RKO (cell line): ENCODE measurements around the gene SNX9.
"Not testable (repeated sequence)": the region's sequence is repeated elsewhere in the genome, so short reads cannot be mapped to it uniquely, and the experiment has no call there.

Experiments used
- DNase-seq: peaks from one replicate; pipeline ENCODE4 v3.0.0-alpha.2; 2016; ENCODE audit warnings: low spot score

The SNX9 gene

DNA sequence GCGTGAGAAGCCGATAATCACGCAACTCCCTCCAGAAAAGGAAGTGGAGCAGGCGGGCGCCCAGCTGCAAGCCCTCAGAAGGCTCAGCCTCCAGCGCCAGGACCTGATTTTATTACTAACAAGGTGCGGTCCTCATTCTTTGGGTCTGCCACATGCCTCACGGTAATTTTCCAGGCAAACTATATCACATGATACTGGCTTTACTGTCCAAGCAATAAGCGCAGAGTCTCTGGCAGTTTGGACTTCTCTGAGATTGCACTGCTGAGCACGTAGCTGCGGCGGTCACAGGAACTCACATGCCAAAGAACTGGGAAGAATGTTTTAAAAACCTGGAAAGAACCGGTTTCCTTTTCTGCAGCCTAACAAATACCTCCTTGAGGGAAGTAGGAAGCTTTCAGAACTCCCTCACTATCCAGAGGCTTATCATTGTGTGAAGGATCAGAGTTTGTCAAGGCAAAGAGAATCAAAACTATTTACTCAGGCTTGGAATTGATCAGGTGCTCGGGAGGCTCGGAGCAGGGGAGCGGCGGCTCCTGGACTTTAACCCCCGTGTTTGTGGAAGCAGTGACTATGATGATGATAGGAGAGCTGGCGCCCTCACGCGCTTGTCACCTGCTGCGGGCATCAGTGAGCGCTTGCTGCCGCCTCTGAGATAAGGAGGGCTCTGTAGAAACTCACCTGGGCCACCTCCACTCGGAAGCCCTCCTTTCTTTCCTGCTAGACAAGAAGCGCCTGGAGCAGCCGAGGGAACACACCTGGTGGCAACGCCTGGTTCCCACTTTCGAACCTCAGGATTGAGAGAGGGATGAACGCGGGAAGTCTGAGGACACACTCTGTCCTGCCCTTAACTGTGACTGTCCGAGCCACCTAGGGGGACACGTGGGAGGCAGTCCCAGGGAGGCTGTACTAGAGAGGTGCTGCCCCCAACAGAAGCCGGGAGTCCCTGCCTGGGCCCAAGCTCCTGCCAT lies 131.4 kb downstream of the SNX9 start:
- DNase-seq = no peak

DNA sequence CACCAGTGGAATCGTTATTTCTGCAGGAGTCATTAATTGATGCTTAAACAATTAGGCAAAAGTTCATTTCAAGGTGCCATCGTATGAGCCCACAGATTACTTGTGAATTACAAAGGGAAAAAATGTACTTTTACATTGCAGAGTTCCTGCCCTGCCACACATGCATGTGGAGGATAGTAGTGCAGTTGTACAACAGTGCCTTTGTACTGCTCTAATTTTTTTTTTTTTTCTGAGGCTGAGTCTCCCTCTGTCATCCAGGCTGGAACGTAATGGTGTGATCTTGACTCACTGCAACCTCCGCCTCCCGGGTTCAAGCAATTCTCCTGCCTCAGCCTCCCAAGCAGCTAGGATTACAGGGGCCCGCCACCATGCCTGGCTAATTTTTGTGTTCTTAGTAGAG lies 132.6 kb downstream of the SNX9 start:
- DNase-seq = no peak

DNA sequence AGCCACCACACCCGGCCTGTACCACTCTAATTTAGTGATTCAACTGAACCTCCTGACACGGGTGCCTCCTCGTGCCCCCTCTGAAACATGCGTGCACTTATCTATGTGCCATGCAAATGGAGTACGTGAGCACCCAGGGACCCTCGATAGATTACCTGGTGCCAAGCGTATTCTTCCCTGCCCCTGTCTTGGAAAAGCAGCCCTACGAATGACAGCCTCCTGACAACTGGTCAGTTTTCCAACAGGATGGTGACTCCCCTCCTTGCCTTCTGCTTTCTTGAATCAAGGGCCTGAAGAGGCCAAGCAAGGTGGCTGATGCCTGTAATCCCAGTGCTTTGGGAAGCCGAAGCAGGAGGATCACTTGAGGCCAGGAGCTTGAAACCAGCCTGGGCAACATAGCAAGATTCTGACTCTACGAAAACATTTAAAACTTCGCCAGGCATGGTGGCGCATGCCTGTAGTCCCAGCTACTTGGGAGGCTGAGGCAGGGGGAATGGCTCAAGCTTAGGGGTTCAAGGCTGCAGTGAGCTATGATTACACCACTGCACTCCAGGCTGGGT lies 133.2 kb downstream of the SNX9 start:
- DNase-seq = no peak

DNA sequence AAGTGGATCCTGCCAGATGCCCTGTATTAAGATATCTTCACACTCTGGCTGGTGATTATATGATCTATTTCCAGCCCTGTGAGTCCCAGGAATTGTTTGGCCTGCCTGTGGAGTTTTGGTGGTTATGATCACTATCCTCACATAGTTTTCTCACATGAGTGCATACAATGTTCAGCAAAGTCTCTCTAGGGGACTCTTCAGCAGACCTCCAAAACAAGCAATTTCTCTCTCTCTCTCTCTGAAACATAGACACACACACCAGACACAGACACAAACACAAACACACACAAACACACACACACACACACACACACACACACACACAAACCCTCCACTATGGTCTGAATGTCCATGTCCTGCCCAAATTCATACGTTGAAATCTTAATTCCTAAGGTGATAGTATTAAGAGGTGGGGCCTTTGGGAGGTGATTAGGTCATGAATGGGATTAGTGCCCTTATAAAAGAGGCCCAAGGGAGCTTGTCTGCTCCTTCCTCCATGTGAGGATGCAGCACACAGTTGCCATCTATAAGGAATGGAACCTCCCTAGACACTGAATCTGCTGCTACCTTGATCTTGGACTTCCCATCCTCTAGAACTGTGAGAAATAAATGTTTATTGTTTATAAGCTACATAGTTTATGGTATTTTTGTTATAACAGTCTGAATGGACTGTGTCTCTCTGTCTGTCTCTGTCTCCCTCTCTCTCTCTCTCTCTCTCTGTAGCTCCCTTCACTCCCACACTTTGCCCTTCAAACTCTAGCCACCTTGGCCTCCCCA lies 136.6 kb downstream of the SNX9 start:
- DNase-seq = no peak

DNA sequence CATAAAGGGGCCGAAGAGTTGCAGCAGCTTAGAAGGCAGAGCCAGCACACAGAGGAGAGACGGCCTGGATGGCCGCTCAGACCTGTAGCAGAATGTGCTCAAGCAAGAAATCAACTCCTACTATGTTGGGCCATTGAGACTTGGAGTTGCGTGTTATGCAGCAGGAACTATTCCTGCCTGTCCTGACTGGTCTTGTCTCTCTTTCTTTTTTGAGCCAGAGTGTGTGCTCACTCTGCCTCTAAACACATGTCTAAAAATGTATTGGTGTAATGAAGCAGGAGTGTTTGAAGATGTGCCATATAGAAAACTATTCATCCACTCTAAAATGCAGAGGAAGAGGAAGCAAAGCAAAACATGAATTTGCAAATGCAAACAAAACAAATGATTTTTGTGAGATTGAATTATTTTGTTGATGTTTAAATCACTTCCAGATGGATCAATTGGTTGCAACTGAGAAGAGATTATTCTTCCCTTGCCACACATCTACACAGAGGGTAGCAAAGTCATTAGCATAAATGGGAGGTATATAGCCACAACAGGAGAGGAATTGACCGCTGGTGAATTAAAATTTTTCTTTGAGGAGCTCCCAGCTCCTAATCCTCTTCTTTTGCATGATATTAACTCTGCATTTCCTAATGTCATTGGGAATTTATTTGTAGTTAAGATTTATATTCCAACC lies 138.2 kb downstream of the SNX9 start:
- no peak for DNase-seq

DNA sequence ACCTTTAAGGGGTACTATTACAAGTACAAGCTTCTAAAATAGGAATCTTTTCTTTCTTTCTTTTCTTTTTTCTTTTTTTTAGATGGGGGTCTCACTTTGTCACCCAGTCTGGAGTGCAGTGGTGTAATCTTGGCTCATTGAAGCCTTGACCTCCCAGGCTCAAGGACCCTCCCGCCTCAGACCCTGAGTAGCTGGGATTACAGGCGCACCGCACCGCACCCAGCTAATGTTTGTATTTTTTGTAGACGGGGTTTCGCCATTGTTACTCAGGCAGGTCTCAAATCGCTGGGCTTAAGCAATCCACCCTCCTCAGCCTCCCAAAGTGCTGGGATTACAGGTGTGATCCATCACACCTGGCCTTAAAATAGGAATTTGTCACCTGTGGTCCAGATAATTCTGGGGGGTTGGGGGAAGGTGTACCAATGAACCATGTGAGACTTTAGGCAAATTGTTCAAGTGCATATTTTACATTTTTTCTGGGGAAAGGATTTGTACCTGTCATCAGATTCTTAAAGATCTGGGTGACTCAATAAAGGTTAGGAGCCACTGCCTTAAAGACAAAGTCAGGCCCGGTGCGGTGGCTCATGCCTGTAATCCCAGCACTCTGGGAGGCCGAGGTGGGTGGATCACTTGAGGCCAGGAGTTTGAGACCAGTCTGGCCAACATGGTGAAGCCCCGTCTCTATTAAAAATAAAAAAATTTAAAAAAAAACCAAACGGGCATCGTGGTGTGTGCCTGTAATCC lies 139.0 kb downstream of the SNX9 start:
- no peak for DNase-seq

DNA sequence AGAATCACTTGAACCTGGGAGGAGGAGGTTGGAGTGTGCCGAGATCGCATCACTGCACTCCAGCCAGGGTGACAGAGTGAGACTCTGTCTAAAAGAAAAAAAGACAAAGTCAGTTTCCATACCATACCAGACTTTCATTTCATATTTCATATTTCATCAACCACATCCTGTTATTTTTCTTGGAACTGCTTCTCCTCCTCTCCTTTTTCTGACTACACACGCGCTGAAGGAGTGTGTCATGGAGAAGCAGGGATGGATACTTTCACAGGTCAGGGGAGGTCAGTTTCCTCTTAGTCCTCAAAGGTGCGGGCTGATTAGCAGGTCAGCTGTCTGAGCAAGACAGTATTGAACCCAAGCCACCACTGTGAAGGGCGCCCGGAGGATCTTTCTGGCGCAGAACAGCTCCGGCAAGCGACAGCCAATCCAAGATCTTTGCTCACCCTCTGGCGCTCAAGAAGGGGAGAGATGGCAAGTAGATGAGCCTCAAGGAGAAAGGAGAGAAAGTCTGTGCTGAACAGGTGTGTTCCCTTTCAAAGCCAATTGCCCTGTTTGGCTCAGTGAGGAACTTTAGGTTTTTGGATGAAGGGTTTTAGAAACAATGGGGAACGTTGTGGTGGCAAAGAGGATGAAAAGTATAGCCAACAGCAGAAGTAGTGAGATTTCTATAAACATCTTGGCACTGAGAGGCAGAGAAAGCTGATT lies 139.7 kb downstream of the SNX9 start:
- DNase-seq = no peak

DNA sequence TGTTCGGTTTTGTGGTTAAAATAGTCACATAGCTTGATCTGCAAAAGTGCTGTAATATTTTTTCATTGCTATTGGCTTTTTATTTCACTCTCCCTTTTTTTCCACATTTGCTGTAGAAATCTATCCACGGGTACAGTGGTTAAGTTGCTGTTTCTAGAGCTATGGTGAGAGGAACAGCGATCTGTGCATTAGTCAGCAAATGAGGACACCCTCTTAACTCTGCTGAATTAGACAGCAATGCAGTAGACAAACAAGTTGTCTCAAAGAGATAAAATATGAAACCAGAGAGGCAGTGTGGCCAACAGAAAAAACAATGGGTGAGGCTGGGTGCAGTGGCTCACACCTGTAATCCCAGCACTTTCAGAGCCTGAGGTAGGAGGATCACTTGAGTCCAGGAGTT lies 141.1 kb downstream of the SNX9 start:
- DNase-seq = no peak

DNA sequence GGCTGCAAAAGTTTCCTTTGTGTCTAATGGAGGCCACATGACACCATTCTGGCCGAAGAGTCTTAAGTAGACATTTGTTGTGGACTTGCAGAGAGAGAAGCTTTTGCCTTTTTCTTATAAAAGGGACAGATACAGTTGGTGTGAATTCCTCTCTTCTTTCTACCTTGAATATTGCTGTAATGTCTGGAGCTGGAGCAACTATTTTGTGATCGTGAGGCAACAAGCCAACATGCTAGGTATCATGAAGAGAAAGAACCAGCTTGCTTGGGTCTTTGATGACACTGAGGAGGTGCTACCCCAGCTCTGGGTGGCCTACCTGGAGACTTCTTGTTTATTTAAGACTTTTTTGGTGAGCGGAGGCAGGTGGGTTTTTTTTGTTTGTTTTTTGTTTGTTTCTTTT lies 142.3 kb downstream of the SNX9 start:
- no peak for DNase-seq

DNA sequence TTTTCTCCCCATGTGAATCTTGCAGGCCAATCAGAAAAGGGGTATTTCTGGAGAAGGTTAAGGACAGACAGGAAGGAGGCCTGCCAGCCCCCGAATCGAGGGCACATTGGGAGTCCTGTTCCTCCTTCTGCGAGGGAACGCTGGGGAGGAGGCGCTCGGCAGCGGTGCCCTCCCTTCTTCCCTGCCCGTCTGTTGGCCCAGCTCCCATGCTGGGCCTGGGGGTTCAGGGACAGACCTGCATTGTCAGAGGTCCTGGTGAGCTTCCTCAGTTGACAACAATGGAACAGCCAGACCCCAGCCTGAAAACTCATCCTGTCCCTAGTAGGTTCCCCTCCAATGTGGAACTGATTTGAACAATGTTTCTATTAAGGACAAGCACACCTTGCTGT lies 143.5 kb downstream of the SNX9 start:
- DNase-seq = no peak

DNA sequence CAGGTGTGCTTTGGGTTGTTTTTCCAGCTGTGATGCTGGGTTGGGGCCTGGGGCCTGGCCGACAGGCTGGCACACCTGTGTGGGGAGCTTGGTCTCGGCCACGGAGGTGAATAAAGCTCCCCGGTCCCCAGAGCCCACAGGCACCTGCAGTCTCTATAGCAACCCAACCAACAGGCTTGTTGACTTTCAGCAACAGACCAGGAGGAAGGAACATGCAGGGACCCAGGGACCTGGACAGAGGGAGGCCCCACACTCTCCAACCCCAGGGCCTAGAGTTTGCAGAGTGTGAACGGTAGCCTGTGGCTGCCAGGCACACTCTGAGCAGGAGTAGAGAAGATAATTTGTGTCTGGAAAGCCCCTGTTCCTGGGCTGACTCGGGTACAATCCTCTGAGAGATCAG lies 144.0 kb downstream of the SNX9 start:
- DNase-seq = no peak

DNA sequence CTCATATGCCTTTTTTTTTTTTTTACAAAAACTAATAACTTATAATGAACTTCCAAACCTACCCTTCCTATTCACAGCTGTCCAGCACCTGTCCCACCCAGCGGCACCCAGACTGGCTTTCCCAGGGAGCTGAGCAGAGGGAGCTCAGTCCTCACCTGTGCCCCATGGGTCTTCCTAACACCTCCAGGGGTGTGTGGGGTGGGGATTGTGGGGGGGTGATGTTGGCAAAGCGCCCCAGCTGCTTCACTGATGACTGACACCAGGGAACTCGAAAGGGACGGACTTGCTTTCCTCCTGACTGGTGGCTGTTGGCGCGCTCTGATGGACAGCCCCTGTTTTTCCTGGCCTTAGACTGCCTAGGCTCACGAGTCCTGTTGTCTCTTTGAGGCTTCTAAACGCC lies 144.4 kb downstream of the SNX9 start:
- DNase-seq = no peak

DNA sequence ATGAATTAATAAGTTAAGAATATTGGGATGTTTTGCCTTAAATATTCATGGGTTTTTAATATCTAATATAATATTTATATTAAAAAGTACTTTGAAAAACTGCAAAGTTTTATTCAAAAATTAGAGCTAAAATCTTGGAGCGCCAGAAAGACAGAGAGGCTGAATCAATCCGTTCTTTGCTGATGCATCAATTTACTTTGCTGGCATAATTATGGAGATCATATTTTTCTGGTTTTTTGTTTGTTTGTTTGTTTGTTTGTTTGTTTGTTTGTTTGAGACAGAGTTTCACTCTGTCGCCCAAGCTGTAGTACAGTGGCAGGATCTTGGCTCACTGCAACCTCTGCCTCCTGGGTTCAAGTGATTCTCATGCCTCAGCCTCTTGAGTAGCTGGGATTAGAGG lies 149.1 kb downstream of the SNX9 start:
- DNase-seq = not testable (repeated sequence)

DNA sequence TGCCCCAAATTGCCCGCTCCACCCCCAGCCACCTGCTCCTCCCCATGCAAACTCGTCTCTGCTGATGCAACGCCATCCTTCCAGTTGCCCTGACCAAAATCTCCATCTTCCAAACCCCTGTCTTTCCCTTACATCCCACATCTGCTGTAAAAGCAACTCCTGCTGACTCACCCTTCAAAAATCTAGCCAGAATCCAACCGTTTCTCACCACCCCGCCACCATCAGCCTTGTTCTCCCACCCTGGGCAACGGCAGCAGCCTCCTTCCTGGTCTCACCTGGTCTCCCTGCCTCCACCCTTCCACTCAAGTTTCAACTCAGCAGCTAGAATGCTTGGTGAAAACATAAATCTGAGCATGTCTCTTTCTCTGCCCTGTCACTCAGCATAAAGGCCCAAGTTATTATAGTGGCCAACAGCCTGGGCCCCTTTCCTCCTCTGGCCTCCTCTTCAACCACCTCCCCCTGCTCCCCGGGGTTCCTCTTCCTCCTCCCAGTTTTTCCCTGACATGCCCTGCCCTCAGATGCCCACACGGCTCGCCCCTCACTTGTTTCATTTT lies 151.4 kb downstream of the SNX9 start:
- DNase-seq = no peak

DNA sequence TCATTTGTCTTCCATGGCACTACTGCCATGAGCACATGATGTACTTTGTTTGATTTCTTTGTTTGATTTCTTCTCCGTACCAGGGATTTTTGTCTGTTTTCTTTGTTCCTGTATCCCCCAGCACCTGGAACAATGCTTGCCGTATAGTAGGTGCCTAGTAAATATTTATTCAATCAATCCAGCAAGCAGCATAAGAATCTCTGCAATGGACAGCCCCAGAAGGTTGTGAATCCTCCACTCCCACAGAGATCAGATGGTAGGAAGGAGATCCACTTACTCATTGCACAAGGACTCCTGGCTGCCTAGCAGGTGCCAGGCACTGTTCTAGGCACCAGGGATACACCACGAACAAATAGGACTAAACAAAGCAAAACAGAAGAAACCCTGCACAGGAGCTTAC lies 151.9 kb downstream of the SNX9 start:
- DNase-seq = no peak

DNA sequence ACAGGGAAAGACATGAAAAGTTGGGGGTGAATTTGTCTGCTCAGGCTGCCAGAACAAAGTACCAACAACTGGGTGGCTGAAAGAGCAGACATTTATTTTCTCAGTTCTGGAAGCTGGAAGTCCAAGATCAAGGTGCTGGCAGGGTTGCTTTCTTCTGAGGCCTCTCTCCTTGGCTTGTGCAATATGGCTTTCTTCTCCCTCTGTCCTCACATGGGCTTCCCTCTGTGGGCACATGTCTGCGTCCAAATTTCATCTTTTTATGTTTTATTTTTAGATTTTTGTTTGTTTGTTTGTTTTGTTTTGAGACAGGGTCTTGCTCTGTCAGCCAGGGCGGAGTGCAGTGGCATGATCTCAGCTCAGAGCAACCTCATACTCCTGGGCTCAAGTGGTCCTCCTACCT lies 152.4 kb downstream of the SNX9 start:
- no peak for DNase-seq

DNA sequence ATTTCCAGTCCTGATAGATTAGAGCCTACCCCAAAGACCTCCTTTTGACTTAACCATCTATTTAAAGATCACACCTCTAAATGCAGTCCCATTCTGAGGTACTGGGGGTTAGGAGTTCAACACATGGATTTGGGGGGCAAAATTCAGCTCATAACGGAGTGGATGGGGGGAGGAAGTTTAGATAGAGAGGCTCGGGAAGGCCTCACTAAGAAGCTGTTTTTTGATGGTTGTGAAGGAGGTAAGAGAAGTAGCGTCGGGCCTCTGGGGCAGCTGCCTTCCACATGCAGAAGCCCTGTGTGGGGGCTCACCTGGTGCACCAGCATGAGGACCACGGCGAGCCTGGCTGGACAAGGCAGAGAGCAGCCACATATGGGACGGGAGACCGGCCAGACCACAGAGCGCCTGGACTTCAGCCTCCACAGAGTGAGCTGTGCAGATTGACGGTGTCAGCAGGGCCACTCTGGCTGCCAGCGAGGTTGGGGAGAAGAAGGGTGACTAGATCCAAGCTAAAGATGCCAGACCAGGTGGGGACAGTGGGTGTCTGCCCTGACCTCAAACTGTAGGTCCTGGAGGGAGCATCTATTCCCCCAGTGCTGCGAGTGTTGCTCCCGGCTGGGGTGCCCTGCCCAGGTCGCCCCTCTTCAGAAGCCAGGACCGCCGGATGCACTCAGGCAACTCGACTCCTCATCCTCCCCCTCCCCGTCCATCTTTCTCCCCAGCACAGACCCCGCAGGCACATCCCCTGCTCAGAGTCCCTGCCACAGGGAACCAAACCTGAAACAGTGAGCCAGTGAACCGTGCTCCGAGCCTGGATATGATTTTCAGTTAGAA lies 153.5 kb downstream of the SNX9 start:
- DNase-seq = no peak

DNA sequence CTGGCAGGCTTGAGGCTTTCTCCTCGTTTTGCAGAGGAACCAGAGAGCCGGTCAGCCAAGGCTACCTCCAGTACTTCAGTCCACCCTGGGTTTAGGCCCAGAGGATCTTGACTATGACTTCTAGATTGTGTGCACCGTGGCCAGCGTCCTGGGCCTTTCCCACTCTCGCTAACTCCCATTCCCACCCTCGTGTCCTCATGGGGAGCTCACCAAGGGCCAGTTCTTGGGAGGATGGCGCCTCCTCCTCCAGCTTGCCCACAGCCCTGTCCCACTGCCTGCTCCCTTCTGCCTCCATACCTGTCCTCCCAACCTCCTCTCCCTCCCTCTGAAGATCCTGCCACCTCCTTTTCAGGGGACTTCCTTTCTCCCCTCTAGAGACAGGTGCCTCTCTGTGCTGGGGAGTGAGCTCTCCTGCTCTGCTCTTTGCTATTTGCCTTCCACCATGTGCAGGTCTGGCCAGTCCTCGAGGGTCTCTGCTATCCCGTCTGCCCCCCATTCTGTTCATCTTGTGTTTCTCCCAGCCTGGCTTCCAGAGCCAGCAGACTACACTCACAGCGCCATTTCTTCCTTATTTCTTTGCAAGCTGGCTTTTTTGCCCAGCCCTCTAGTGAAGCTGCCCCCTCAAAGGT lies 154.2 kb downstream of the SNX9 start:
- no peak for DNase-seq

DNA sequence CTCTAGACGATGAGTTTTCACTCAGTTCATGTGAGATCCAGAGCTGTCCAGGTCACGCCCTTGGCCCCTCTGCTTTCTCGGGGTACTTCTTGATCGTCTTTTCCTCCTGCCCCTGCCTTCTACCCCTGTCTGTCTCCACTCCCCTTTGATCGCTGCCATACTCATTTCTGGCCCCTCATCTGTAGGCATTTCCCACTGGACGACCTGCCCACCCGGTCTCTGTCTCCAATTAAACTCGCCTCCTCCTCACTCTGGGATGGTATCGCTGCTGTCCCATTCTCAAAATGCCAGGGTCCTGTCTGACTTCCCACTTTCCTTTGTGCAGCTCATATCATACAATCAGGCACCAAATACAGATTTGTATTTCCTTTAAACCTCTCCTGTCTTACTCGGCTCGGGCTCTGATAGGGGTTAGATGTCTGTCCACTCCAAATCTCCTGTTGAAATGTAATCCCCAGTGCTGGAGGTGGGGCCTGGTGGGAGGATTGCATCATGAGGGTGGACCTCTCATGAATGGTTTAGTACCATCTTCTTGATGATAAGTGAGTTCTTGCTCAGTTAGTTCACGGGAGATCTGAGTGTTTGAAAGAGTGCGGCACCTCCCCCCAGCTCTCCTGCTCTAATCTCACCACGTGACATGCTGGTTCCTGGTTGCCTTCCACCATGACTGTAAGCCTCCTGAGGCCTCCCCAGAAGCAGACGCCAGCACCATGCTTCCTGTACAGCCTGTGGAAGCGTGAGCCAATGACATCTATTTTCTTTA lies 155.2 kb downstream of the SNX9 start:
- no peak for DNase-seq
